ENCODE measurements around the gene CDH12.

CDH12 gene

GRCh38 chr5:21807953-21808352 lies 1045.2 kb downstream of the CDH12 start:
- no peak for DNase-seq

GRCh38 chr5:21806943-21807342 lies 1046.2 kb downstream of the CDH12 start:
- DNase-seq, result no peak

- DNase-seq, result no peak
These were observed 1046.9 kb downstream of the CDH12 start for GRCh38 chr5:21806271-21806670.

GRCh38 chr5:21802869-21803490 lies 1050.2 kb downstream of the CDH12 start:
- DNase-seq, result no peak

GRCh38 chr5:21802100-21802499 lies 1051.0 kb downstream of the CDH12 start:
- DNase-seq, result no peak

- no peak for DNase-seq
These were observed 1060.4 kb downstream of the CDH12 start for GRCh38 chr5:21792748-21793147.

- DNase-seq, result no peak
These were observed 1061.8 kb downstream of the CDH12 start for GRCh38 chr5:21791304-21791703.

- DNase-seq, result no peak
These were observed 1068.7 kb downstream of the CDH12 start for GRCh38 chr5:21784487-21784886.

GRCh38 chr5:21783074-21783679 lies 1070.0 kb downstream of the CDH12 start:
- DNase-seq, result no peak

GRCh38 chr5:21776466-21776865 lies 1076.7 kb downstream of the CDH12 start:
- DNase-seq, result no peak

- DNase-seq, result no peak
These were observed 1078.3 kb downstream of the CDH12 start for GRCh38 chr5:21774801-21775200.

GRCh38 chr5:21774281-21774680 lies 1078.9 kb downstream of the CDH12 start:
- DNase-seq, result no peak

- no peak for DNase-seq
These were observed 1079.7 kb downstream of the CDH12 start for GRCh38 chr5:21773456-21773855.

- no peak for DNase-seq
These were observed 1087.7 kb downstream of the CDH12 start for GRCh38 chr5:21765406-21765805.

GRCh38 chr5:21739096-21739495 lies 1114.0 kb downstream of the CDH12 start:
- no peak for DNase-seq

- no peak for DNase-seq
These were observed 1129.6 kb downstream of the CDH12 start for GRCh38 chr5:21723500-21723899.

- no peak for DNase-seq
These were observed 1141.0 kb downstream of the CDH12 start for GRCh38 chr5:21711866-21712758.

- no peak for DNase-seq
These were observed 1143.4 kb downstream of the CDH12 start for GRCh38 chr5:21709770-21710169.

GRCh38 chr5:21704974-21705668 lies 1148.0 kb downstream of the CDH12 start:
- no peak for DNase-seq

- no peak for DNase-seq
These were observed 1151.8 kb downstream of the CDH12 start for GRCh38 chr5:21701317-21701716.

Data from activated CD4-positive, alpha-beta T cell treated with anti-CD3 and anti-CD28 coated beads, Interleukin-10, Interleukin-2, amounts not matched to agents 100 ng/mL and 50 ng/mL, durations not matched to agents 16 hours and 8 hours (primary cell).